ENCODE measurements around the gene ASPSCR1.

ASPSCR1 gene

GRCh38 chr17:81999587-81999975 is 22.2 kb downstream of the ASPSCR1 start:
- WGBS, 2 donors (ENCODE audit: extremely low coverage in 2 of 2, insufficient read length in 2 of 2, insufficient replicate concordance in 1 of 2): no CpG with 5 or more reads among the region's 12 CpGs
- H2BK15ac ChIP-seq (ENCODE audit: low read length): no peak overlapping the region
- peaks cover 0 to 5% of the 10 kb centered on the region in 2 donors for H3K36me3 ChIP-seq (replicated peaks in 1 of 2; ENCODE audit: control insufficient read depth in 2 of 2, insufficient read depth in 2 of 2, low read length in 2 of 2)
- no peak overlapping the region for H3K4me3 ChIP-seq (ENCODE audit: low read length in 2 of 2)
- DNase-seq (ENCODE audit: low spot score): no peak
- peaks cover 6 to 13% of the 10 kb centered on the region in 2 donors for H3K4me1 ChIP-seq (ENCODE audit: control insufficient read depth in 2 of 2, insufficient read depth in 1 of 2, low read depth in 1 of 2, low read length in 2 of 2)
- no peak overlapping the region for H3K18ac ChIP-seq (ENCODE audit: low read length)
- no peak overlapping the region for H2AFZ ChIP-seq (ENCODE audit: low read length)
- H4K8ac ChIP-seq (ENCODE audit: low read depth, low read length): no peak overlapping the region
- H3K27me3 ChIP-seq (ENCODE audit: control insufficient read depth in 3 of 3, insufficient read depth in 3 of 3, low read depth in 1 of 3, low read length in 3 of 3): no peaks in the 10 kb centered on the region
- H2BK12ac ChIP-seq (ENCODE audit: low read length): no peak overlapping the region
- H2BK5ac ChIP-seq (ENCODE audit: low read length): no peak overlapping the region
- H3K9ac ChIP-seq (ENCODE audit: low read depth, low read length, poor library complexity): no peak overlapping the region
- H2BK120ac ChIP-seq (ENCODE audit: low read depth, low read length): no peak overlapping the region
- H3K14ac ChIP-seq (ENCODE audit: low read length): peak overlapping the region; percentile 6
- H3K23ac ChIP-seq (ENCODE audit: low read depth, low read length, poor library complexity): no peak overlapping the region
- no peak overlapping the region for H3K4ac ChIP-seq (ENCODE audit: low read length)
- peaks cover 16% of the 10 kb centered on the region for H3K79me1 ChIP-seq (ENCODE audit: low read depth, low read length)
- H2AK5ac ChIP-seq (ENCODE audit: low read depth, low read length): no peak overlapping the region
- H3K27ac ChIP-seq (replicated peaks; ENCODE audit: low read length): no peak overlapping the region
- no peak overlapping the region for H4K91ac ChIP-seq (ENCODE audit: low read depth, low read length, poor library complexity)
- H3K4me2 ChIP-seq (ENCODE audit: insufficient read depth, low read length, poor library complexity, severe bottlenecking): no peak overlapping the region
- H3K9me3 ChIP-seq (replicated peaks in 1 of 2; ENCODE audit: control insufficient read depth in 2 of 2, insufficient read depth in 1 of 2, low read depth in 1 of 2, low read length in 2 of 2): no peaks in the 10 kb centered on the region

- no peak overlapping the region for H3K27ac ChIP-seq (replicated peaks; ENCODE audit: low read length)
- no peak overlapping the region for H2AFZ ChIP-seq (ENCODE audit: low read length)
- H3K36me3 ChIP-seq (replicated peaks in 1 of 2; ENCODE audit: control insufficient read depth in 2 of 2, insufficient read depth in 2 of 2, low read length in 2 of 2): peaks cover 0 to 5% of the 10 kb centered on the region in 2 donors
- H3K27me3 ChIP-seq (ENCODE audit: control insufficient read depth in 3 of 3, insufficient read depth in 3 of 3, low read depth in 1 of 3, low read length in 3 of 3): no peaks in the 10 kb centered on the region
- H3K4ac ChIP-seq (ENCODE audit: low read length): no peak overlapping the region
- no peak overlapping the region for H2BK15ac ChIP-seq (ENCODE audit: low read length)
- peaks cover 5 to 13% of the 10 kb centered on the region in 2 donors for H3K4me1 ChIP-seq (ENCODE audit: control insufficient read depth in 2 of 2, insufficient read depth in 1 of 2, low read depth in 1 of 2, low read length in 2 of 2)
- no peak overlapping the region for H2BK120ac ChIP-seq (ENCODE audit: low read depth, low read length)
- no peak overlapping the region for H3K4me2 ChIP-seq (ENCODE audit: insufficient read depth, low read length, poor library complexity, severe bottlenecking)
- no CpG with 5 or more reads among the region's 36 CpGs for WGBS, 2 donors (ENCODE audit: extremely low coverage in 2 of 2, insufficient read length in 2 of 2, insufficient replicate concordance in 1 of 2)
- no peak overlapping the region for H2BK5ac ChIP-seq (ENCODE audit: low read length)
- no peak overlapping the region for H3K4me3 ChIP-seq (ENCODE audit: low read length in 2 of 2)
- peak overlapping the region; percentile 10 for H2BK12ac ChIP-seq (ENCODE audit: low read length)
- H3K18ac ChIP-seq (ENCODE audit: low read length): no peak overlapping the region
- H4K8ac ChIP-seq (ENCODE audit: low read depth, low read length): no peak overlapping the region
- H3K79me1 ChIP-seq (ENCODE audit: low read depth, low read length): peaks cover 16% of the 10 kb centered on the region
- H2AK5ac ChIP-seq (ENCODE audit: low read depth, low read length): no peak overlapping the region
- H4K91ac ChIP-seq (ENCODE audit: low read depth, low read length, poor library complexity): no peak overlapping the region
- no peak for DNase-seq (ENCODE audit: low spot score)
- H3K14ac ChIP-seq (ENCODE audit: low read length): peak overlapping the region; percentile 56
- no peak overlapping the region for H3K23ac ChIP-seq (ENCODE audit: low read depth, low read length, poor library complexity)
- no peak overlapping the region for H3K9ac ChIP-seq (ENCODE audit: low read depth, low read length, poor library complexity)
- H3K9me3 ChIP-seq (replicated peaks in 1 of 2; ENCODE audit: control insufficient read depth in 2 of 2, insufficient read depth in 1 of 2, low read depth in 1 of 2, low read length in 2 of 2): no peaks in the 10 kb centered on the region
These were observed 22.8 kb downstream of the ASPSCR1 start for GRCh38 chr17:81999976-82000802.

GRCh38 chr17:82000803-82001570 is 23.6 kb downstream of the ASPSCR1 start:
- peaks cover 0 to 5% of the 10 kb centered on the region in 2 donors for H3K36me3 ChIP-seq (replicated peaks in 1 of 2; ENCODE audit: control insufficient read depth in 2 of 2, insufficient read depth in 2 of 2, low read length in 2 of 2)
- H4K91ac ChIP-seq (ENCODE audit: low read depth, low read length, poor library complexity): no peak overlapping the region
- peaks cover 13% of the 10 kb centered on the region for H3K79me1 ChIP-seq (ENCODE audit: low read depth, low read length)
- no peak overlapping the region for H2BK15ac ChIP-seq (ENCODE audit: low read length)
- no peak overlapping the region for H2BK12ac ChIP-seq (ENCODE audit: low read length)
- no peak overlapping the region for H3K18ac ChIP-seq (ENCODE audit: low read length)
- H3K4me1 ChIP-seq (ENCODE audit: control insufficient read depth in 2 of 2, insufficient read depth in 1 of 2, low read depth in 1 of 2, low read length in 2 of 2): peaks cover 5 to 13% of the 10 kb centered on the region in 2 donors
- H3K4ac ChIP-seq (ENCODE audit: low read length): no peak overlapping the region
- H2AFZ ChIP-seq (ENCODE audit: low read length): no peak overlapping the region
- no peak overlapping the region for H2BK120ac ChIP-seq (ENCODE audit: low read depth, low read length)
- no peak overlapping the region for H3K4me3 ChIP-seq (ENCODE audit: low read length in 2 of 2)
- H3K27me3 ChIP-seq (ENCODE audit: control insufficient read depth in 3 of 3, insufficient read depth in 3 of 3, low read depth in 1 of 3, low read length in 3 of 3): no peaks in the 10 kb centered on the region
- WGBS, 2 donors (ENCODE audit: extremely low coverage in 2 of 2, insufficient read length in 2 of 2, insufficient replicate concordance in 1 of 2): no CpG with 5 or more reads among the region's 32 CpGs
- H3K9ac ChIP-seq (ENCODE audit: low read depth, low read length, poor library complexity): no peak overlapping the region
- no peak for DNase-seq (ENCODE audit: low spot score)
- no peak overlapping the region for H3K4me2 ChIP-seq (ENCODE audit: insufficient read depth, low read length, poor library complexity, severe bottlenecking)
- H4K8ac ChIP-seq (ENCODE audit: low read depth, low read length): no peak overlapping the region
- H2AK5ac ChIP-seq (ENCODE audit: low read depth, low read length): no peak overlapping the region
- H3K23ac ChIP-seq (ENCODE audit: low read depth, low read length, poor library complexity): no peak overlapping the region
- no peak overlapping the region for H3K27ac ChIP-seq (replicated peaks; ENCODE audit: low read length)
- no peaks in the 10 kb centered on the region for H3K9me3 ChIP-seq (replicated peaks in 1 of 2; ENCODE audit: control insufficient read depth in 2 of 2, insufficient read depth in 1 of 2, low read depth in 1 of 2, low read length in 2 of 2)
- H2BK5ac ChIP-seq (ENCODE audit: low read length): no peak overlapping the region
- no peak overlapping the region for H3K14ac ChIP-seq (ENCODE audit: low read length)

DNA sequence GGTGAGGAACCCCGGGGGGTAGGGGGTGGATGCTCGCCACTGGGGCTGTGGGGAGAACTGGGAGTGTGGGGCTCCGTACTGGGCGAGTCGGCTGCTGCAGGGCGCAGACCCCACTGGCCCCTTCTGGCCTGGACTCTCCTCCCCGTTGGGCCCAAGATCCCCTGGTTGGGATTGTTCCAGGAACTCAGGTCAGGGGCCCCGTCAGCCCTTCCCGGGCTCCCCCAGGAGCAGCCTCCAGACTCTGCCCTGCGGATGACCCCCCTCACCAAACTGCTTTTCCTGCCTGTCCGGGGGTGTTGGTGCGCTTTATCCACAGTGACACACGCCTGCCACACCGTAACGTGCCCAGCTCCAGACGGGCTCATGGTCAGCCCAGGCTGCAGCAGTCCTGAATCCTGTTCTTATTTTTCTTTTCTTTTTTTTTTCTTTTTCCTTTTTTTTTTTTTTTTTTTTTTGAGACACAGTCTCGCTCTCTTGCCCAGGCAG is 24.2 kb downstream of the ASPSCR1 start:
- H3K36me3 ChIP-seq (replicated peaks in 1 of 2; ENCODE audit: control insufficient read depth in 2 of 2, insufficient read depth in 2 of 2, low read length in 2 of 2): peaks cover 0 to 5% of the 10 kb centered on the region in 2 donors
- H3K23ac ChIP-seq (ENCODE audit: low read depth, low read length, poor library complexity): no peak overlapping the region
- no CpG with 5 or more reads among the region's 17 CpGs for WGBS, 2 donors (ENCODE audit: extremely low coverage in 2 of 2, insufficient read length in 2 of 2, insufficient replicate concordance in 1 of 2)
- no peak overlapping the region for H2AFZ ChIP-seq (ENCODE audit: low read length)
- H2BK12ac ChIP-seq (ENCODE audit: low read length): no peak overlapping the region
- no peak overlapping the region for H2AK5ac ChIP-seq (ENCODE audit: low read depth, low read length)
- no peak overlapping the region for H4K91ac ChIP-seq (ENCODE audit: low read depth, low read length, poor library complexity)
- no peaks in the 10 kb centered on the region for H3K27me3 ChIP-seq (ENCODE audit: control insufficient read depth in 3 of 3, insufficient read depth in 3 of 3, low read depth in 1 of 3, low read length in 3 of 3)
- peak overlapping the region; percentile 8 for H3K14ac ChIP-seq (ENCODE audit: low read length)
- no peak for DNase-seq (ENCODE audit: low spot score)
- no peaks in the 10 kb centered on the region for H3K9me3 ChIP-seq (replicated peaks in 1 of 2; ENCODE audit: control insufficient read depth in 2 of 2, insufficient read depth in 1 of 2, low read depth in 1 of 2, low read length in 2 of 2)
- no peak overlapping the region for H3K4me2 ChIP-seq (ENCODE audit: insufficient read depth, low read length, poor library complexity, severe bottlenecking)
- H3K4ac ChIP-seq (ENCODE audit: low read length): no peak overlapping the region
- peaks cover 5 to 13% of the 10 kb centered on the region in 2 donors for H3K4me1 ChIP-seq (ENCODE audit: control insufficient read depth in 2 of 2, insufficient read depth in 1 of 2, low read depth in 1 of 2, low read length in 2 of 2)
- no peak overlapping the region for H2BK120ac ChIP-seq (ENCODE audit: low read depth, low read length)
- H3K18ac ChIP-seq (ENCODE audit: low read length): peak overlapping the region; percentile 48
- H4K8ac ChIP-seq (ENCODE audit: low read depth, low read length): no peak overlapping the region
- H2BK5ac ChIP-seq (ENCODE audit: low read length): no peak overlapping the region
- no peak overlapping the region for H3K9ac ChIP-seq (ENCODE audit: low read depth, low read length, poor library complexity)
- H3K27ac ChIP-seq (replicated peaks; ENCODE audit: low read length): no peak overlapping the region
- no peak overlapping the region for H2BK15ac ChIP-seq (ENCODE audit: low read length)
- H3K79me1 ChIP-seq (ENCODE audit: low read depth, low read length): peaks cover 14% of the 10 kb centered on the region
- no peak overlapping the region for H3K4me3 ChIP-seq (ENCODE audit: low read length in 2 of 2)

Measured in neuronal stem cell (in vitro differentiated cells).